BJ (cell line): ENCODE data around the gene UNC45A. TPM values are rescaled to one million over a fixed set of nuclear protein-coding genes. Genes with fewer than 3 reads are reported as not detected.
"Not testable (repeated sequence)": the region's sequence is repeated elsewhere in the genome, so short reads cannot be mapped to it uniquely, and the experiment has no call there.

Experiments
- CTCF ChIA-PET: fragments of 350-600 bp; formaldehyde crosslinking; extraction: SDS; loops from one replicate; lab custom pipeline; 2021; ENCODE audit warnings: antibody characterized with exemption, inconsistent platforms; lab: Yijun Ruan, JAX
- POLR2A ChIA-PET: fragments of 300-600 bp; sonication (Branson Sonifier 250); formaldehyde crosslinking; extraction: SDS; loops from one replicate; lab custom pipeline; 2021; ENCODE audit warnings: antibody characterized with exemption; lab: Charles Lee
- DNase-seq: peaks from one replicate; pipeline ENCODE4 v3.0.0-alpha.2; 2011; ENCODE audit warnings: low read depth
- H3K27me3 ChIP-seq: 2 replicates; pipeline ENCODE4 v1.6.0; 2011; ENCODE audit warnings: low read length; ENCODE audit not compliant: control insufficient read depth, insufficient read depth
- H3K36me3 ChIP-seq: 2 replicates; pipeline ENCODE4 v1.5.1; 2011; ENCODE audit warnings: low read length; ENCODE audit not compliant: control insufficient read depth, insufficient read depth
- H3K4me3 ChIP-seq: 2 replicates; pipeline ENCODE4 v1.5.1; 2011; ENCODE audit warnings: low read depth, mild to moderate bottlenecking, control low read depth, low read length
- CTCF ChIP-seq: IDR thresholded peaks from 2 replicates; pipeline ENCODE4 v1.5.1; 2011; ENCODE audit warnings: low read depth, mild to moderate bottlenecking, control low read depth, inconsistent platforms, low read length, moderate library complexity; ENCODE audit not compliant: insufficient read depth
- polyA plus RNA-seq: library from polyadenylated mRNA; depleted of rRNA; stranded (reverse); fragments of >200 nt; gene quantifications from 2 replicates; pipeline ENCODE4 v1.2.3, GENCODE V29; 2011

Gene UNC45A
- polyA plus RNA-seq, 1 experiment, result 93.8 TPM

- TF ChIP-seq CTCF, result no peak
- DNase-seq, result no peak
- ChIA-PET POLR2A (no interaction called here), CTCF (interaction anchor here (1.2 to 2.2 kb wide), 2 partner anchors 13 to 15 kb away, joined by 4 to 9 read pairs; partner anchors contain the start of gene HDDC3)
- no peak overlapping the region for H3K4me3 ChIP-seq
- H3K36me3 ChIP-seq, result peaks cover 29% of the 10 kb centered on the region
- H3K27me3 ChIP-seq, result no peaks in the 10 kb centered on the region
Observed at GRCh38 chr15:90918835-90919234, 16.2 kb upstream of the UNC45A start.

- H3K27me3 ChIP-seq, result no peaks in the 10 kb centered on the region
- no peak for DNase-seq
- ChIA-PET POLR2A (no interaction called here), CTCF (interaction anchor here (1.4 to 2.1 kb wide), 3 partner anchors 10 to 36 kb away, joined by 4 to 6 read pairs (median 5); partner anchors contain the start of genes HDDC3 and MAN2A2)
- no peak overlapping the region for H3K4me3 ChIP-seq
- TF ChIP-seq CTCF, result no peak
- peaks cover 22% of the 10 kb centered on the region for H3K36me3 ChIP-seq
Observed at GRCh38 chr15:90921887-90922286, 13.2 kb upstream of the UNC45A start.

- POLR2A ChIA-PET, DNase-seq: not testable (repeated sequence)
- CTCF ChIA-PET, result interaction anchor here (1.4 to 2.1 kb wide), 5 partner anchors 9 to 37 kb away, joined by 4 to 9 read pairs (median 5); partner anchors contain the start of genes HDDC3 and MAN2A2
Observed at GRCh38 chr15:90922712-90923322, 12.3 kb upstream of the UNC45A start.

GRCh38 chr15:90924375-90924774, 10.7 kb upstream of the UNC45A start:
- ChIA-PET CTCF (interaction anchor here (1.5 to 2.0 kb wide), 2 partner anchors 8 to 9 kb away, joined by 4 to 9 read pairs; partner anchors contain the start of gene HDDC3), POLR2A (no interaction called here)
- H3K4me3 ChIP-seq, result no peak overlapping the region
- DNase-seq, result no peak
- no peak for TF ChIP-seq CTCF
- H3K36me3 ChIP-seq, result peaks cover 6% of the 10 kb centered on the region
- H3K27me3 ChIP-seq, result no peaks in the 10 kb centered on the region

More at GRCh38 chr15:90922712-90923322, 12.3 kb upstream of the UNC45A start:
- H3K36me3 ChIP-seq, result peaks cover 16% of the 10 kb centered on the region
- H3K27me3 ChIP-seq, H3K4me3 ChIP-seq: not testable (repeated sequence)

- H3K36me3 ChIP-seq, H3K4me3 ChIP-seq, POLR2A ChIA-PET, H3K27me3 ChIP-seq, DNase-seq: not testable (repeated sequence)
- CTCF ChIA-PET, result interaction anchor here (1.0 to 1.7 kb wide), 2 partner anchors 30 to 41 kb away, joined by 3 to 5 read pairs; no protein-coding TSS in a partner anchor
Observed at GRCh38 chr15:90926766-90927165, 8.3 kb upstream of the UNC45A start.

- CTCF ChIA-PET, H3K36me3 ChIP-seq, H3K4me3 ChIP-seq, POLR2A ChIA-PET, H3K27me3 ChIP-seq, DNase-seq: not testable (repeated sequence)
Observed at GRCh38 chr15:90928106-90928505, 7.0 kb upstream of the UNC45A start.
